ENCODE data around the gene SNTB2.

The SNTB2 gene

DNA sequence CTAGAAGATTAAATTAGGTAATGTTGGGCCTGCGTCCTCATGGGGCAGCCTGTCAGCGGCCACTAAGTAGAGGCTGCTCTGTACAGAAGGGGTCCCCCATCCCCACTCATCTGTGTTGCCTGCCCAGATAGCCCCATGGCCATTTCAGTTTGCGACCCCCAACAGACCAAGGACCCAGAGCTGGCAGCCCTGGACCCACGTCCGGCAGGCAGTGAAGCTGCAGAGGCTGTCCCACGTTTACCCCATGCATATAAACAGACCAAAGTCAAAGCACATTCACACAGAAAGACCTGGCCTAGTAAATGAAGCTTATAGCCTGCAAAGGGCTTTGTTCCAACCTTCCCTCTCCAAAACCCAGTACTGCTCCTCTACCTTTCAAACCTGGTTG is 138.8 kb downstream of the SNTB2 start:
- H3K4me1 ChIP-seq (ENCODE audit: control insufficient read depth, insufficient read depth, low read length, poor library complexity, severe bottlenecking), result peaks cover 19% of the 10 kb centered on the region
- H3K27ac ChIP-seq (ENCODE audit: low read depth, low read length, severe bottlenecking), result no peak overlapping the region
- H3K9me3 ChIP-seq (ENCODE audit: control insufficient read depth, low read length), result no peaks in the 10 kb centered on the region
- 74 to 95% methylated on average over 4 to 6 of the region's 6 CpGs for WGBS, 2 experiments (ENCODE audit: insufficient coverage in 2 of 2)
- H3K4me3 ChIP-seq (ENCODE audit: extremely low read depth, insufficient read depth, low read length, poor library complexity, severe bottlenecking), result no peak overlapping the region
- H3K36me3 ChIP-seq (ENCODE audit: control insufficient read depth, insufficient read depth, low read length), result peaks cover 81% of the 10 kb centered on the region

DNA sequence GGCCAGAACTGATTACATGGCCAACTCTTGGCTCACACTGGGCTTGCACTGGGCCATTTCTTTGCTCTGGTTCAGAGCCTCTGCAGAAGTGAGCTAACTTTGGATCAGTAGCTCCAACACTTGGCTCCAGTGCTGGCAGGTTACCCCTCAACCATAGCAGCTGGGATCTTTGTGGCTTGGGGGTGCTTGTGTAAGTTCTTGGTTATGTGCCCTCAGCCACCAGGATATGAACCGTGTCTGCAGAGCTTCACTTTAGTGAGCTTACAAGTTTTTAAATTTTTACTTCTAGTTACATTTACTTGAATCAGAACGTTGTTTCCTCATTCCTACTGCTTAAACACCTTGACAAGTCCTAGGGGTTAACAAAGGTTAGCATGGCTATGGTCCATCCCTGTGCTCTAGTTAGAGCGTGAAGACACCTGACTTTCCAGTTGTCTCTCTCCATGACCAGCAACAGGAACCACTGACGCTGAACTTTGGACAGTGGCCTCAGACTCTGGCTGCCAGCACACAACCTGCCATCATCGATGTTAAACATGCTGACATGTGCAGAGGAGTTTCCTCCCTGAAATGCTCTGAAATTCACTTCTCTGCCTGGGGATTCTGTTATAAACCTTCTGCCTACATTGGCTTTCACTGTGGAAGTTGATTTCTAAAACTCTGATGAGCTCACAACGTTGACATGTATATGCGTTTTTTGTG is 139.4 kb downstream of the SNTB2 start:
- peaks cover 75% of the 10 kb centered on the region for H3K36me3 ChIP-seq (ENCODE audit: control insufficient read depth, insufficient read depth, low read length)
- H3K4me3 ChIP-seq (ENCODE audit: extremely low read depth, insufficient read depth, low read length, poor library complexity, severe bottlenecking), result no peak overlapping the region
- WGBS, 2 experiments (ENCODE audit: insufficient coverage in 2 of 2), result 91 to 98% methylated on average over 5 to 7 of the region's 7 CpGs
- no peaks in the 10 kb centered on the region for H3K9me3 ChIP-seq (ENCODE audit: control insufficient read depth, low read length)
- H3K4me1 ChIP-seq (ENCODE audit: control insufficient read depth, insufficient read depth, low read length, poor library complexity, severe bottlenecking), result peaks cover 21% of the 10 kb centered on the region
- no peak overlapping the region for H3K27ac ChIP-seq (ENCODE audit: low read depth, low read length, severe bottlenecking)

DNA sequence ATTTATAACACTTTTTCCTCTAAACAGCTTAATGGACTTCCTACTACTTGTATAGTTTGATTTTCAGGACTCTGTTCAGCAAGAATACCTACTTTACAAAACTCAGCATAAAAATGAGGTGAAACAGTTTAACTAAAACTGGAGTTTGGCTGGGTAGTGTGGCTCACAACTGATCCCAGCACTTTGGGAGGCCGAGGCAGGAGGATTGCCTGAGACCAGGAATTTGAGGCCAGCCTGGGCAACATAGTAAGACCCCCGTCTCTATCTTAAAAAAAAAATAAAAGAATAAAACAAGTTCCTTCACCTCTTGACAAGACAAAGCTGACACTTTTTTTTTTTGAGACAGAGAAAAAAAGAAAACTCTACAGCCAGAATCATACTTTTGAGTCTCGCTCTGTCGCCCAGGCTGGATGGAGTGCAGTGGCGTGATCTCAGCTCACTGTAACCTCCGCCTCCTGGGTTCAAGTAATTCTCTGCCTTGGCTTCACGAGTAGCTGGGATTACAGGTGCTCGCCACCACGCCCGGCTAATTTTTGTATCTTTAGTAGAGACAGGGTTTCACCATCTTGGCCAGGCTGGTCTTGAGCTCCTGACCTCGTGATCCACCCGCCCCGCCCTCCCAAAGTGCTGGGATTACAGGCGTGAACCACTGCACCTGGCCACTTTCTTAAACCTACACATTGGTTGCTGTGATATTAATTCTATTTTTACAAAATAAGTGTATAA is 140.8 kb downstream of the SNTB2 start:
- Histone ChIP-seq H3K9me3 (ENCODE audit: control insufficient read depth, low read length) (no peaks in the 10 kb centered on the region), H3K36me3 (ENCODE audit: control insufficient read depth, insufficient read depth, low read length) (peaks cover 74% of the 10 kb centered on the region), H3K4me3 (ENCODE audit: extremely low read depth, insufficient read depth, low read length, poor library complexity, severe bottlenecking) (no peak overlapping the region), H3K27ac (ENCODE audit: low read depth, low read length, severe bottlenecking) (no peak overlapping the region), H3K4me1 (ENCODE audit: control insufficient read depth, insufficient read depth, low read length, poor library complexity, severe bottlenecking) (peaks cover 23% of the 10 kb centered on the region)
- WGBS, 2 experiments (ENCODE audit: insufficient coverage in 2 of 2), result 96 to 100% methylated on average over 3 to 10 of the region's 14 CpGs

DNA sequence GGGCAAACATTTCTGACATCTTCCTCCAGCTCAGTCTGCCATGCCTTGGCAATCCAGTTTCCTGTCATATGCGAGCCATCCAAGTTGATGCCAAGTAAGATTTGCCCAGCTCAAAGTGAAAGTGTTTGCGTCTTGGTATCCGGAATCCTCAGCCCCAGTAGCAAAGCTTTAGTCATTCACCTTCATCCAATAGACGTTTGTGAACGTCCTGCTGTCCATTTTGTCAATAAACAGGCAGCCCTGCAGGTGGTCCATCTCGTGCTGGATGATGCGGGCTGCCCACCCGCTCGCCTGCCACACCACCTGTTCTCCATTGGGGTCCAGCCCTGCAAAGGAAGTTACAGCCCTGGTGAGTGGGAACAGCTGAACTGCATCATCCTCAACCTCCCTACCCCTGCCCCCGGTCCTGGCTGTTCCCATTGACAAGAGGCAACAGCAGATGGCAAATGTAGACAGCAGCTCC is 141.9 kb downstream of the SNTB2 start:
- Histone ChIP-seq H3K36me3 (ENCODE audit: control insufficient read depth, insufficient read depth, low read length) (peaks cover 74% of the 10 kb centered on the region), H3K9me3 (ENCODE audit: control insufficient read depth, low read length) (no peaks in the 10 kb centered on the region), H3K4me1 (ENCODE audit: control insufficient read depth, insufficient read depth, low read length, poor library complexity, severe bottlenecking) (peaks cover 23% of the 10 kb centered on the region), H3K4me3 (ENCODE audit: extremely low read depth, insufficient read depth, low read length, poor library complexity, severe bottlenecking) (peak overlapping the region; percentile 71), H3K27ac (ENCODE audit: low read depth, low read length, severe bottlenecking) (no peak overlapping the region)
- WGBS, 2 experiments (ENCODE audit: insufficient coverage in 2 of 2), result 83 to 89% methylated on average over 8 to 10 of the region's 10 CpGs

DNA sequence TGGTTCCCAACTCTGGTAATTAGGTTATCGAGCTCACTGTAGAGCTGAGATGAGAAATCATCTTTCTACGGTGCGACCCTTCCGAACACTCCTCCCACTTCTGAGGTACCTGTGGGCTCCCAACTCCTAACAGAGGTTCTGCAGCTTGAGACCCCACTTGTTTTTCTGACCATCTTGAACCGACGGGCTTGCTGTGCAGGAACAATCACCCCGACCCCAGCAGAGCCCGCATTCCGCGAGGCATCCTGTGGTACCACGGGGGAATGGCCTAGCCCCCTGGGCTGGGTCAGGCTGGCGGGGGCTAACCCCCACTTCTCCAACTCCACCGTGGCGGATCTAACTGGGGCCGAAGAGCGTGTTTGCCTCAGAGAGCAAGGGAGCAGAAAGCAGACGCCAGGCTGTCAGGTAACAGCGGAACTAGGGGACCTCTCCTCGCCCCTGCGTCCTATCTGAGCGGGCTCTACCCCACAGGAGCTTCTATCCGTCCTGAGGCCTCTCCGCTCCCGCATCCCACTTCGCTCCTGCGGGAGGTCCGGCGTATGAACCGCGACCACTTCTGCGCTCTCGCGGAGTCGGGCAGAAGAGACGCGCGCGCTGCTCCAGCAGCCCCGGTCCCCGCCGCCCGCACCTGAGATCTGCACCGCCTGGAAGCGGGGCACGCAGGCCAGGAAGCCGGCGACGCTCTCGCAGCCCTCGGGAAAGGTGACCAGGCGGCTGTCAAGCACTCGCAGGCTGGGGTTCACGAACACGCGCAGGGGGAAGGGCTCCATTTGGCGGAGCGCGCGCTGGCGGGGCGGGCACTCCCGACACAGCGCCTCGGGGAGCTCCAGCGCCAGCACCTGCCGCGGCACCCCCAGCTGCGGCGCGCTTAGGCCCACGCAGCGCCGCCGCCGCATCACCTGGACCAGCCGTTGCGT is 142.7 kb downstream of the SNTB2 start:
- peak overlapping the region; percentile 71 for H3K4me3 ChIP-seq (ENCODE audit: extremely low read depth, insufficient read depth, low read length, poor library complexity, severe bottlenecking)
- H3K9me3 ChIP-seq (ENCODE audit: control insufficient read depth, low read length), result no peaks in the 10 kb centered on the region
- H3K4me1 ChIP-seq (ENCODE audit: control insufficient read depth, insufficient read depth, low read length, poor library complexity, severe bottlenecking), result peaks cover 17% of the 10 kb centered on the region
- WGBS, 2 experiments (ENCODE audit: insufficient coverage in 2 of 2), result 5 to 9% methylated on average over 69 to 72 of the region's 77 CpGs
- peaks cover 74% of the 10 kb centered on the region for H3K36me3 ChIP-seq (ENCODE audit: control insufficient read depth, insufficient read depth, low read length)
- peak overlapping the region; percentile 45 for H3K27ac ChIP-seq (ENCODE audit: low read depth, low read length, severe bottlenecking)

DNA sequence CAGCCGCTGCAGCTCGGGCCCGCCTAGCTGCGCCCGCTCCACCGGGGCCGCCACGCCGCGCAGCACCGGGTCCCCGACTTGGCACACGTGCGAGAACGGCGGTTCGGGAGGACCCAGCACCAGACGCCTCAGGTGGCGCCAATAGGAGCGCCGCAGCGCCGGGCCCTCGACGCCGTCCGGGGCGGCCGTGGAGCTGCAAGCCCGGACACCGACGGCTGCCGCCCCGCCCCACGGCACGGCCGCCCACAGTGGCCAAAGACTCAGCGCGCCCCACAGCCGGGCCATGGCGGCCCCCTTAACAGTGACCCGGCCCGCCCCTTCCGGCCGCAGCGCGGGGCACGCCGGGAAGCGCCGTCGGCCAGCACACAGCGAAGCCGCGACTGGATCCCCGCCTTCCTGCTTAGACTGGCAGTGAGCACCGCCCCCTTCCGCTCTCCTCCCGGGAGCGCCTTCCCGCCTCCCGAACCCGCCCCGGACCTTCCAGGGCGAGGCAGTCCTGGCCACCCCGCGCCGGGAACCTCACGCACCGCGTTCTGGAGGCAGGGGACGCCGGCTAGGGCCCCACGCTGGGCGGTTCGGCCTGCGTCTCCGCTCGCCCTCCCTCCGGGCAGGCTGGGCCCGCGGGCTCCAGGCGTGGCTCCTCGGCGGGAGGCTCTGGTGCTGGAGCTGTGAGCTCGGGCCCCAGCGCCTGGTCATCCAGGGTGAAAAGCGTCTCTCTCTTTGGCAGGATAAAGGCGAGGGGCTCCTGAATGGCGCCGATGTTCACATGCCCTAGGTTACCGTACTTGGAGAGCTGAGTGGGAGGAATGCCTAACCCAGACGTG is 143.5 kb downstream of the SNTB2 start, which contains the start of gene PDF:
PDF (minus strand) TSS at position 303 of the 824 bp plus-strand sequence; CDS start at position 285, 18 bp downstream.
- Histone ChIP-seq H3K4me1 (ENCODE audit: control insufficient read depth, insufficient read depth, low read length, poor library complexity, severe bottlenecking) (peaks cover 14% of the 10 kb centered on the region), H3K4me3 (ENCODE audit: extremely low read depth, insufficient read depth, low read length, poor library complexity, severe bottlenecking) (peak within 1 kb of the TSS; percentile 71), H3K27ac (ENCODE audit: low read depth, low read length, severe bottlenecking) (peak within 1 kb of the TSS; percentile 87), H3K9me3 (ENCODE audit: control insufficient read depth, low read length) (no peaks in the 10 kb centered on the region), H3K36me3 (ENCODE audit: control insufficient read depth, insufficient read depth, low read length) (peaks cover 74% of the 10 kb centered on the region)
- 2 to 3% methylated on average over 72 to 80 of the region's 93 CpGs for WGBS, 2 experiments (ENCODE audit: insufficient coverage in 2 of 2)

DNA sequence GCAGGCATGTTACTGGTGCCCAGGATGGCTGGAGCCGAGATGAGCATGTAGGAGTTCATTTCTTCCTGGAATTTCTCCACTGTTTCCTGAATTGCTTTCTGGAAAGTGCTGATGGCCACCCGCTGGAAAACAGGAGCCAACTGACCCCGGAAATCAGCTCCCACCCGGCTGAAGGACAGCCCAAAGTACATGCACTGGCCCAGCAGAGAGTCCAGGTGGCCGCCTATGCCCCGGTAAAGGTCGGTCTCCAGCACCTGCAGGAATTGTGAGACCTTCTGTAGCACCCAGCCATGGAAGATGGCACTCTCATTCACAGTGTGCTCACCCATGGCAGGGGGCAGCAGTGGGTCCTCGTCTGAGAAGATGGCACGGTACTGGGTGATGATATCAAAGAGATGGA is 147.7 kb downstream of the SNTB2 start:
- Histone ChIP-seq H3K36me3 (ENCODE audit: control insufficient read depth, insufficient read depth, low read length) (peaks cover 59% of the 10 kb centered on the region), H3K4me3 (ENCODE audit: extremely low read depth, insufficient read depth, low read length, poor library complexity, severe bottlenecking) (no peak overlapping the region), H3K27ac (ENCODE audit: low read depth, low read length, severe bottlenecking) (no peak overlapping the region), H3K4me1 (ENCODE audit: control insufficient read depth, insufficient read depth, low read length, poor library complexity, severe bottlenecking) (peaks cover 9% of the 10 kb centered on the region), H3K9me3 (ENCODE audit: control insufficient read depth, low read length) (no peaks in the 10 kb centered on the region)
- 92 to 99% methylated on average over 6 to 9 of the region's 9 CpGs for WGBS, 2 experiments (ENCODE audit: insufficient coverage in 2 of 2)

DNA sequence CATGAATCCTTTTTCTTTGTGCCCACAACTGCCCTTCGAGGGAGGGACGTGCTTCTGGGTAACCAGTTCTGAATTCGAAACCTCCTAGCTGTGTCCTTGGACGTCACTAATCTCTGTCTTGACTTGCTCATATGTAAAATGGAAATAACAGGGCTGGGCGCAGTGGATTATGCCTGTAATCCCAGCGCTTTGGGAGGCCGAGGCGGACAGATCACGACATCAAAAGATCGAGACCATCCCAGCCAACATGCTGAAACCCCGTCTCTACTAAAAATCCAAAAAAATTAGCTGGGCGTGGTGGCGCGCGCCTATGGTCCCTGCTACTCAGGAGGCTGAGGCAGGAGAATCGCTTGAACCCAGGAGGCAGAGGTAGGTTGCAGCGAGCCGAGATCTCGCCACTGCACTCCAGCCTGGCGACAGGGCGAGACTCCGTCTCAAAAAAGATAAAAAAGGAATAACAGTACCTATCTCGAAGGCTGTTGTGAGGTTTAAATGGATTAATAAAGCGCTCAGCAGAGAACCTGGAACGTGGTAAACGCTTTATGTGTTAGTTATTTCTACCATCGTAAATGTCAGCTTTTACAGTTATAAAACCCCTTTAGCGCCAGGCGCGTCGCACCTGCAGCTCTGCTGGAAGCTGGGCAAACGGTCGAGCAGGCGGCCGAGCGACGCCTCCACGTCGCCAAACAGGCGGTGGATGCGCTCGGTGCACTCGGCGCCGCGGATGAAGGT is 151.8 kb downstream of the SNTB2 start:
- Histone ChIP-seq H3K27ac (ENCODE audit: low read depth, low read length, severe bottlenecking) (peak overlapping the region; percentile 67), H3K36me3 (ENCODE audit: control insufficient read depth, insufficient read depth, low read length) (peaks cover 67% of the 10 kb centered on the region), H3K4me1 (ENCODE audit: control insufficient read depth, insufficient read depth, low read length, poor library complexity, severe bottlenecking) (peaks cover 12% of the 10 kb centered on the region), H3K4me3 (ENCODE audit: extremely low read depth, insufficient read depth, low read length, poor library complexity, severe bottlenecking) (peak overlapping the region; percentile 99), H3K9me3 (ENCODE audit: control insufficient read depth, low read length) (no peaks in the 10 kb centered on the region)
- WGBS, 2 experiments (ENCODE audit: insufficient coverage in 2 of 2), result 24 to 41% methylated on average over 27 to 38 of the region's 46 CpGs

DNA sequence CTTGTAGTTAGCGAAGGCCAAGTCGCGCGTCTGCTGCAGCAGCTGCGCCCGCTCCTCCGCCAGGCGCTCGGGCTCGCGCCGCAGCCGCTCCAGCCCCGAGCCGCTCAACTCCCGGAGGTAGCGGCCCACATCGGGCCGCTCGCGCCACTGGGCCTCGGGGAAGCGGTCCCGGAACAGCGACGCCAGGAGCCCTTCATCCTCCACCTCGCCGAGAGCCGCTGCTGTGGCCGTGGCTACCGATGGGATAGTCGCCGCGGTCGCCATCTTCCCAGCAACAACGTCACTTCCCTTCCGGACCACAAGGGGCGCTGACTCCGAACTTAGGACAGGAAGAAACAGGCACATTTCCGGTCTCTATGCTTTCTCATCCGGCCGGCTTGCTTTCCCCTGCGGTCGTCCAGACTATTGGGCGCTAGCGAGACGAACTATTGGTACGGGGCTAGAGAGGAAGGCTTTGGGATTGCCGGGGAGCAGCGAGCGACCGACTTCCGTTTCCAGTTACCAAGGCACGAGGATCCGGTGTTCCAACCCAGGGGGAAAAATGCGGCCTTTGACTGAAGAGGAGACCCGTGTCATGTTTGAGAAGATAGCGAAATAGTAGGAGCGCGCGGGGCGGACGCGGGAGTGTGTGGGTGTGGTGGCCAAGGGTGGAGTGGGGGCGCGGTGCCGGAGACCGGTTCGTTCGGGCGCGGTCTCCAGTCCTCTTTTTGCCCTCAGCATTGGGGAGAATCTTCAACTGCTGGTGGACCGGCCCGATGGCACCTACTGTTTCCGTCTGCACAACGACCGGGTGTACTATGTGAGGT is 152.5 kb downstream of the SNTB2 start, which contains the start of the genes COG8 and NIP7:
COG8 (minus strand) TSS at position 276 of the 806 bp plus-strand sequence; CDS start at position 264, 12 bp downstream.
NIP7 (plus strand) TSS at position 484 of the 806 bp plus-strand sequence; CDS start at position 542, 58 bp downstream.
- peak within 1 kb of the TSS; percentile 88 for H3K27ac ChIP-seq (ENCODE audit: low read depth, low read length, severe bottlenecking)
- H3K9me3 ChIP-seq (ENCODE audit: control insufficient read depth, low read length), result no peaks in the 10 kb centered on the region
- peak within 1 kb of the TSS; percentile 99 for H3K4me3 ChIP-seq (ENCODE audit: extremely low read depth, insufficient read depth, low read length, poor library complexity, severe bottlenecking)
- H3K4me1 ChIP-seq (ENCODE audit: control insufficient read depth, insufficient read depth, low read length, poor library complexity, severe bottlenecking), result peaks cover 12% of the 10 kb centered on the region
- peaks cover 67% of the 10 kb centered on the region for H3K36me3 ChIP-seq (ENCODE audit: control insufficient read depth, insufficient read depth, low read length)
- 0% methylated on average over 66 to 70 of the region's 77 CpGs for WGBS, 2 experiments (ENCODE audit: insufficient coverage in 2 of 2)
